GM19463 (cell line): ENCODE data around the gene SBF2.

Source experiments
- ATAC-seq: cut with Tn5 transposase; IDR thresholded peaks from one replicate; pipeline ENCODE4 v1.9.1; 2021; ENCODE audit warnings: mild to moderate bottlenecking, moderate library complexity; ENCODE audit not compliant: unreplicated experiment

Gene SBF2

DNA sequence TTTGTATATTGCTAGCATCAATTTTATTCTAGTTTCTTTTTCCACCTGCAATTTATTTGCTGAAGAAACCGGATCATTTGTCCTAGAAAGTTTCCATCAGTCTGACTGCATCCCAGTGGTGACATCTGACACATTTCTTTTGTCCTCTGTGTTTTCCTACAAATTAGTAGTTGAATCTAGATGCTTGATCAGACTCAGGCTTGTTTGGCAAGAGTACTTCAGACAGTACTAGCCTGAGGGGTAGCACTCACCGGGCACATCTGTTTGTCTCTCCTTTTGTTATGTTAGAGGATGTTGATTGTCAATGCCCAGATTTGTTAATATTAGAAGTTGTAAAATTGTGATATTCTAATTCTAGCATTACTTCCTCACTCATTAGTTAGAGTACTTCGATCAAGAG is 425.4 kb downstream of the SBF2 start:
- no peak for ATAC-seq

DNA sequence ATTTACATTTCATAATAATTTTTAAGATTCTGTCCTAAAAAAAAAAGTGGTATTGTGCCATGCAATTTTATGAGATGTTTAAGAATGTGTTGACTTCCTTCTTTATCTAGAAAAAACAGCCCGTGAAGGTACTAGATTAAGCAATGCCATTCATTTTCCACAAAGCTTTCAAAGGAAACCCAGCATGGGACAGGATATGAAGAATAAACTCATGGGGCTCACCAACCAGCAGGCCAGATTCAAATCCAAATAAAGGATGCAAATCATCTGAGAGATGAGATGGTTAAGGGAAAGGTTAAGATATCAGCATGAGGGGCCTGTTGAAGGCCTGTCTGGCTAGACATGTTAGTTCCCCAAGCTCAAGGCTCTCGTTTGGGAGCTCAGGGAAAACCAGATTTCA is 431.0 kb downstream of the SBF2 start:
- ATAC-seq = no peak

GRCh38 chr11:9861860-9862725 is 431.9 kb downstream of the SBF2 start:
- ATAC-seq = peak; percentile 94

DNA sequence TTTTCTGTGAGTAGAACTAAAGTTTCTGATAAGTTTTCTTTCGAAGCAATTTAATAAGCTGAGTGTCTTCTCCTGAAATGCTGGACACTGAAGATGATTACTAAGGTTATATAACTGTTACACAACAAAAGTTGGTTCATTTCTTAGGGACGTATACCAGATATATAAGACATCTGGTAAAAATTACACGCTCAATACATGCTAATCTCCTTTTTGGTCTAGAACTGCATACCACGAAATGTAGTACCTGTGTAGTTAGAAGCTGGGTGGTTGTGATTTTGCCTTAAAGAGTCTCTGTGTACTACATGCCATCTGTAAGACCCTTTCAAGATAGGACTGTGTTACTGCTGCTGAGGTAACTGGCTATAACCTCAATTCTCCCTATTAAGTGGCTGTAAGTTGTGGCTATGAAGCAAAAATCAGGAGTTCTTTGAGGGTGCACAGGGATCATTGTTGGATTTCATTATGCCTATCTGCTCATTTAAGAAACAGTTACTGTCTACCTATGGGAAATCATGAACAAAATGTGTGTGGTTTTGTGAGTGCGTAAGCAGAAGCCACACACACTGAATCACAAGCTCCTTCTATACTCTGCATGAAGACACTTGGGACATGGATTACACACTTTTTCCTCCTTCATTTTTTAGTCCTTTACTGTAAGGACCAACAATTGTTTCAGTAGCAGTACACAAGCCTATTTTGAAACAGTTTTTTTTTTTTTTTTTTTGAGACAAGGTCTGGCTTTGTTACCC is 434.3 kb downstream of the SBF2 start:
- ATAC-seq = no peak

GRCh38 chr11:9858822-9859221 is 435.2 kb downstream of the SBF2 start:
- ATAC-seq = no peak

GRCh38 chr11:9858218-9858617 is 435.8 kb downstream of the SBF2 start:
- no peak for ATAC-seq

- peak; percentile 83 for ATAC-seq
These were observed 438.3 kb downstream of the SBF2 start for GRCh38 chr11:9855579-9856287.

GRCh38 chr11:9853929-9854552 is 440.0 kb downstream of the SBF2 start:
- no peak for ATAC-seq

DNA sequence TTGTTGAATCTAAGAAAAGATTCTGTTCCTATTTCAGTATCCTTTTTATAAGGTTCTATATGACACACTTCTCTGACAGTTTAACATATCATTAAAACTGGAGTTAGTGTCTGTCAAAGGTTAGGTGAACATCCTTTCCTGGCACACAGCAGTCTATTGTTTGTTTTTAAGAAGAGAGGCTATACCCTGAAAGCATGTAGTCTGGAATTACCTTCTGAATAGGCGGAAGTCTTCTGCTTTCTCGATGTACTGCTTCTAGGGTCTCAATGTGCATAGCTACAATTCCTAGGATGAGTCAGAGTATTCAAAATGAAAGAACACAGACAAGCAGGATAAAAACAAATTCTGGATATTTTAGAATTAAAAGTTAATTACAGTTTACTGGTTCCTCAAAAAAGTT is 441.6 kb downstream of the SBF2 start:
- no peak for ATAC-seq

- ATAC-seq = no peak
These were observed 442.7 kb downstream of the SBF2 start for GRCh38 chr11:9851366-9851765.

GRCh38 chr11:9850224-9850895 is 443.7 kb downstream of the SBF2 start:
- no peak for ATAC-seq

DNA sequence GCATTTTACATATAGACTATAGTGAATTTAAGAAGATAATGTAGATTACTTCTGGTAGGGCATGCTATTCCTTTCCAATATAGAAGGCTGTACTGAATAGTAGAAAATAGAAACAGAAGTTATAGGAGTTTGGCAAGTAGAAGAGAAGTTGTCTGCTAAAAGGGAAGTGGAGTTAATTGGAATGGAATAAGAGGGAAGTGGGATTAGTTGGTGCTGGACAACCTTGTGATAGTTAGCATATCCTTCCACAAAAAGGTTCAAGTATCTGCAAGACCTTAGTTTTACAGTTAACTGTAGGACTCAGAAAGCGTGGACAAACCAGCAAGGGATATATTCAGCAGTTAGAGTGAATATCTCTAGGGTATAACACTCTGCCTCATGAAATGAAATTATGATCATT is 444.6 kb downstream of the SBF2 start:
- no peak for ATAC-seq

- ATAC-seq = no peak
These were observed 446.4 kb downstream of the SBF2 start for GRCh38 chr11:9847636-9848035.

DNA sequence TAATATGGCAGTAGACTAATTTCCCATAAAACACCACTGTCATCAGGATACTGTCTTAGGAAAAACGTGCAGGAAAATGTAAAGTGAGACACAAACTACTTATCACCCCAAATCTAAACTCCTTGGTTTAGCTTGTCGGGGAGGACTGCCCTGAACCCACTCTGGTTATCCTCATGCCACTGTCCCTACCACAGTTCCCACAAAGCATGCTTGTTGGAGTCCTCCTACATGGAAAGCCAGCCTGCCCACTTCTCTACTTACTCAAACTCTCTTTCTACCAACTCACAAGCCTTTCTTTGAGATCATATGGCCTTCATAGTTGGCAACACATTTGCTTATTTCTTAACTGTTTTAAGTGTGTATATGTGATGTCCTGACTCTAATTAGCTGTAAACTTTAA is 451.1 kb downstream of the SBF2 start:
- no peak for ATAC-seq

- ATAC-seq = no peak
These were observed 453.5 kb downstream of the SBF2 start for GRCh38 chr11:9840460-9841004.

- ATAC-seq = peak; percentile 57
These were observed 454.5 kb downstream of the SBF2 start for GRCh38 chr11:9839550-9839949.

- ATAC-seq = peak; percentile 79
These were observed 455.1 kb downstream of the SBF2 start for GRCh38 chr11:9838961-9839360.

DNA sequence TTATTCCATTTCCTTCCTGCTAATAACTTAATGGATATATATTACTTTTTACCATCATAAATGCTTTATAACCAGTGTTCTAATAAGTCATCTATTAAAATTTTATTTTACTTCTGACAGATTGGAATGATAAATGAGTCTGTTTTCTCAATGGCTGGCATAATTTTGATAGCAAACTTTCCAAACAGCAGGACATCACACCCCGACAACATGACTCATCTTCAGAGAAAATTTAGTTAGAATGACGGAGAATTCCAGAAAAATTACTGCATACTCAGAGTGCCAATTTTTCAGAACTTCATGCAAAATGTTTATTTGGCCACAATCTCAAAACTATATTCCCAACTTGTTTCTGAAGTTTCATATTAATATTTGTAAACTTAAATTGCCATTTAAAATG is 455.8 kb downstream of the SBF2 start:
- ATAC-seq = no peak

DNA sequence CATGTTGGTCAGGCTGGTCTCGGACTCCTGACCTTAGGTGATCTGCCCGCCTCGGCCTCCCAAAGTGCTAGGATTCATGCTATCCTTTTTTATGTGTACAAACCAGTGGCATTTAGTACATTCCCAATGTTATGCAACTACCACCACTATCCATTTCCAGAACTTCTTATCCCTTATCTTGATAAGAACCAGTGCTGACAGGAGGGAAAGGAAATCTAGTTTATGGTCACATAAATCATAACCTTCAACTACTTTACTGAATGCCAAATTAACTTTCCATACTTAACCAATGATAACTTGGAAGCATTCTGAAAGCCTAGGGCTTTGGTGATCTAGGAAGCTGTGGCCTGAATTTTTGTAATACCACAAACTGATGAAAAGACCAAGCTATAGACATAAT is 459.7 kb downstream of the SBF2 start:
- ATAC-seq = no peak

GRCh38 chr11:9831122-9831521 is 462.9 kb downstream of the SBF2 start:
- no peak for ATAC-seq
